ENCODE measurements around the gene KIF6.

DNA sequence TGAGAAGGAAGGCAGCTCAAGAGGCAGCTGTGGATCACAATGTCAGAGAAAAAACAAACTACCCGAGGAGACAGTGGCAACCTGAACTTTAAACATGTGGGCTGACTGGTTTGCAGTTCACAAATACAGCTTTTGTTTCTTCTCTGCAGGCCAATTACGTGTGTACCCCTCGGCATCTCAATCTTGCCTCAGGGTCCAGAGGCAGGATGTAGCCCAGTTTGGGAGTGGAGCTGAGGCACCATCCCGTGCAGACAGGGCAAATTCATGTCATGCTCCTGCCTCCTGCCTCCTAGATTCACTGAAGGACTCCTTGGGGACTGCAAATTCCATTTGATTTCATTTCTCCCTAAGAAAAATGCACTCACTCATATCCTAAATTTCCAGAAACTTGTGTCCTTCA is 308.5 kb downstream of the KIF6 start:
- no peak for TF ChIP-seq POLR2A (IDR thresholded peaks at IDR 0.05)
- TF ChIP-seq CTCF (IDR thresholded peaks at IDR 0.05) = no peak
